ENCODE data around the gene TRMT61B. TPM values are rescaled to one million over a fixed set of nuclear protein-coding genes. Genes with fewer than 3 reads are reported as not detected.

Gene TRMT61B
- total RNA-seq, 2 experiments from 2014 or later: 15.1 to 15.5 TPM

GRCh38 chr2:28901202-28901601, 31.1 kb upstream of the TRMT61B start:
- POLR2A ChIA-PET: interaction anchor here (1.4 kb wide), 1 partner anchor 31 kb away, joined by 9 read pairs; the partner anchor contains the start of gene TRMT61B
- H3K27ac Mint-ChIP-seq: no peak overlapping the region
- no peaks in the 10 kb centered on the region for H3K9me3 Mint-ChIP-seq (ENCODE audit: insufficient read depth)

GRCh38 chr2:28898048-28898447, 27.9 kb upstream of the TRMT61B start:
- Mint-ChIP-seq H3K27me3 (ENCODE audit: low read depth) (no peaks in the 10 kb centered on the region), H3K4me1 (ENCODE audit: low read depth) (peaks cover 46% of the 10 kb centered on the region), H3K27ac (no peak overlapping the region), H3K4me3 (peak overlapping the region; percentile 26), H3K9me3 (ENCODE audit: insufficient read depth) (no peaks in the 10 kb centered on the region), H3K36me3 (ENCODE audit: low read depth) (peaks cover 21% of the 10 kb centered on the region)
- ChIA-PET CTCF (no interaction called here), POLR2A (interaction anchor here (1.5 kb wide), 1 partner anchor 27 kb away, joined by 7 read pairs; the partner anchor contains the start of gene TRMT61B)
- DNase-seq: no peak
- ATAC-seq: no peak

More at GRCh38 chr2:28901202-28901601, 31.1 kb upstream of the TRMT61B start:
- ATAC-seq (no peak), DNase-seq (no peak)
- H3K4me1 Mint-ChIP-seq (ENCODE audit: low read depth): peaks cover 47% of the 10 kb centered on the region
- CTCF ChIA-PET: interaction anchor here (1.4 kb wide), 1 partner anchor 81 kb away, joined by 5 read pairs; no protein-coding TSS in a partner anchor
- H3K4me3 Mint-ChIP-seq: no peak overlapping the region
- H3K27me3 Mint-ChIP-seq (ENCODE audit: low read depth): no peaks in the 10 kb centered on the region
- H3K36me3 Mint-ChIP-seq (ENCODE audit: low read depth): peaks cover 26% of the 10 kb centered on the region

- no peak for DNase-seq
- H3K36me3 Mint-ChIP-seq (ENCODE audit: low read depth): peaks cover 15% of the 10 kb centered on the region
- peaks cover 46% of the 10 kb centered on the region for H3K4me1 Mint-ChIP-seq (ENCODE audit: low read depth)
- POLR2A ChIA-PET: interaction anchor here (2.0 to 3.4 kb wide), 2 partner anchors 8 to 27 kb away, joined by 8 to 48 read pairs; partner anchors contain the start of gene TRMT61B
- no peak for ATAC-seq
- H3K9me3 Mint-ChIP-seq (ENCODE audit: insufficient read depth): no peaks in the 10 kb centered on the region
- no peak overlapping the region for H3K27ac Mint-ChIP-seq
- H3K27me3 Mint-ChIP-seq (ENCODE audit: low read depth): no peaks in the 10 kb centered on the region
- CTCF ChIA-PET: interaction anchor here (0.9 to 2.6 kb wide), 5 partner anchors 10 to 302 kb away, joined by 3 to 10 read pairs (median 4); partner anchors contain the start of gene TRMT61B
- H3K4me3 Mint-ChIP-seq: peak overlapping the region; percentile 95
Measured at GRCh38 chr2:28896906-28897305, 26.8 kb upstream of the TRMT61B start.

GRCh38 chr2:28895189-28895893, 25.2 kb upstream of the TRMT61B start:
- ChIA-PET CTCF (interaction anchor here (0.8 to 2.6 kb wide), 5 partner anchors 10 to 117 kb away, joined by 3 to 10 read pairs (median 3); partner anchors contain the start of gene TRMT61B), POLR2A (interaction anchor here (0.6 to 3.4 kb wide), 9 partner anchors 10 to 1018 kb away, joined by 3 to 48 read pairs (median 4); partner anchors contain the start of gene TRMT61B)
- Mint-ChIP-seq H3K9me3 (ENCODE audit: insufficient read depth) (no peaks in the 10 kb centered on the region), H3K36me3 (ENCODE audit: low read depth) (peaks cover 15% of the 10 kb centered on the region), H3K27me3 (ENCODE audit: low read depth) (no peaks in the 10 kb centered on the region), H3K4me1 (ENCODE audit: low read depth) (peaks cover 35% of the 10 kb centered on the region), H3K27ac (peak overlapping the region; percentile 94), H3K4me3 (peak overlapping the region; percentile 95)
- ATAC-seq: peak; percentile 32
- peak; percentile 61 for DNase-seq

- H3K4me3 Mint-ChIP-seq: peak within 1 kb of the TSS; percentile 95
- peaks cover 2% of the 10 kb centered on the region for H3K27me3 Mint-ChIP-seq (ENCODE audit: low read depth)
- ChIA-PET POLR2A (interaction anchor here (0.6 to 3.4 kb wide), 9 partner anchors 16 to 222 kb away, joined by 3 to 48 read pairs (median 4); partner anchors contain the start of gene TRMT61B), CTCF (interaction anchor here (1.5 to 2.6 kb wide), 2 partner anchors 24 to 118 kb away, joined by 3 to 10 read pairs; partner anchors contain the start of gene TRMT61B)
- DNase-seq (peak; percentile 98), ATAC-seq (peak; percentile 96)
- H3K27ac Mint-ChIP-seq: peak within 1 kb of the TSS; percentile 94
- H3K36me3 Mint-ChIP-seq (ENCODE audit: low read depth): peaks cover 15% of the 10 kb centered on the region
- peaks cover 35% of the 10 kb centered on the region for H3K4me1 Mint-ChIP-seq (ENCODE audit: low read depth)
- H3K9me3 Mint-ChIP-seq (ENCODE audit: insufficient read depth): no peaks in the 10 kb centered on the region
Measured at GRCh38 chr2:28894470-28895188, 24.5 kb upstream of the TRMT61B start, which contains the start of gene WDR43. TSS of gene WDR43 (plus strand) at chr2:28894667. CDS start at chr2:28894699, 32 bp downstream.

- peaks cover 6% of the 10 kb centered on the region for H3K27me3 Mint-ChIP-seq (ENCODE audit: low read depth)
- no peak for DNase-seq
- no peaks in the 10 kb centered on the region for H3K9me3 Mint-ChIP-seq (ENCODE audit: insufficient read depth)
- POLR2A ChIA-PET: interaction anchor here (1.5 to 3.4 kb wide), 3 partner anchors 17 to 25 kb away, joined by 3 to 15 read pairs (median 7); partner anchors contain the start of gene TRMT61B
- no peak overlapping the region for H3K27ac Mint-ChIP-seq
- H3K4me1 Mint-ChIP-seq (ENCODE audit: low read depth): peaks cover 25% of the 10 kb centered on the region
- ATAC-seq: no peak
- CTCF ChIA-PET: no interaction called here
- no peak overlapping the region for H3K4me3 Mint-ChIP-seq
- H3K36me3 Mint-ChIP-seq (ENCODE audit: low read depth): peaks cover 15% of the 10 kb centered on the region
Measured at GRCh38 chr2:28893488-28893887, 23.4 kb upstream of the TRMT61B start.

GRCh38 chr2:28880193-28880592, 10.1 kb upstream of the TRMT61B start:
- no peak overlapping the region for H3K4me3 Mint-ChIP-seq
- no peak overlapping the region for H3K27ac Mint-ChIP-seq
- H3K27me3 Mint-ChIP-seq (ENCODE audit: low read depth): peaks cover 14% of the 10 kb centered on the region
- no peaks in the 10 kb centered on the region for H3K9me3 Mint-ChIP-seq (ENCODE audit: insufficient read depth)
- ChIA-PET CTCF (no interaction called here), POLR2A (no interaction called here)
- no peaks in the 10 kb centered on the region for H3K36me3 Mint-ChIP-seq (ENCODE audit: low read depth)
- no peaks in the 10 kb centered on the region for H3K4me1 Mint-ChIP-seq (ENCODE audit: low read depth)
- ATAC-seq: no peak
- no peak for DNase-seq

- POLR2A ChIA-PET: interaction anchor here (1.6 to 3.7 kb wide), 2 partner anchors 24 to 27 kb away, joined by 7 to 48 read pairs; partner anchors contain the start of gene WDR43
- CTCF ChIA-PET: interaction anchor here (1.9 kb wide), 1 partner anchor 277 kb away, joined by 9 read pairs; no protein-coding TSS in a partner anchor
- H3K27ac Mint-ChIP-seq: no peak overlapping the region
Measured at GRCh38 chr2:28871620-28872019, 1.5 kb upstream of the TRMT61B start.

GRCh38 chr2:28869494-28870145, 489 bp downstream of the TRMT61B start:
- Mint-ChIP-seq H3K27me3 (ENCODE audit: low read depth) (no peaks in the 10 kb centered on the region), H3K36me3 (ENCODE audit: low read depth) (peaks cover 6% of the 10 kb centered on the region), H3K27ac (peak overlapping the region; percentile 99), H3K9me3 (ENCODE audit: insufficient read depth) (no peaks in the 10 kb centered on the region), H3K4me1 (ENCODE audit: low read depth) (peaks cover 34% of the 10 kb centered on the region), H3K4me3 (peak overlapping the region; percentile 95)
- ChIA-PET CTCF (interaction anchor here (1.0 to 2.3 kb wide), 6 partner anchors 14 to 1186 kb away, joined by 3 to 10 read pairs (median 4); partner anchors contain the start of gene WDR43), POLR2A (interaction anchor here (0.6 to 3.7 kb wide), 24 partner anchors 10 to 443 kb away, joined by 3 to 48 read pairs (median 4); partner anchors contain the start of gene WDR43)
- ATAC-seq (peak; percentile 27), DNase-seq (no peak)

More at GRCh38 chr2:28871620-28872019, 1.5 kb upstream of the TRMT61B start:
- Mint-ChIP-seq H3K4me3 (no peak overlapping the region), H3K9me3 (ENCODE audit: insufficient read depth) (no peaks in the 10 kb centered on the region), H3K27me3 (ENCODE audit: low read depth) (peaks cover 5% of the 10 kb centered on the region), H3K4me1 (ENCODE audit: low read depth) (peaks cover 29% of the 10 kb centered on the region), H3K36me3 (ENCODE audit: low read depth) (no peaks in the 10 kb centered on the region)
- DNase-seq (no peak), ATAC-seq (no peak)

- DNase-seq: no peak
- H3K4me1 Mint-ChIP-seq (ENCODE audit: low read depth): peaks cover 37% of the 10 kb centered on the region
- peaks cover 6% of the 10 kb centered on the region for H3K36me3 Mint-ChIP-seq (ENCODE audit: low read depth)
- CTCF ChIA-PET: interaction anchor here (0.9 to 1.2 kb wide), 2 partner anchors 18 to 275 kb away, joined by 3 to 4 read pairs; no protein-coding TSS in a partner anchor
- peak overlapping the region; percentile 45 for H3K4me3 Mint-ChIP-seq
- no peaks in the 10 kb centered on the region for H3K9me3 Mint-ChIP-seq (ENCODE audit: insufficient read depth)
- POLR2A ChIA-PET: interaction anchor here (0.6 to 3.7 kb wide), 5 partner anchors 13 to 45 kb away, joined by 3 to 48 read pairs (median 4); partner anchors contain the start of gene WDR43
- H3K27me3 Mint-ChIP-seq (ENCODE audit: low read depth): no peaks in the 10 kb centered on the region
- no peak for ATAC-seq
- H3K27ac Mint-ChIP-seq: peak overlapping the region; percentile 18
Measured at GRCh38 chr2:28868611-28869010, 1.5 kb downstream of the TRMT61B start.

Data from activated CD8-positive, alpha-beta T cell treated with anti-CD3 and anti-CD28 coated beads, Interleukin-2, amount 10 ng/mL, durations not matched to agents 7 days and 5 days (primary cell).